ENCODE results near the gene KIAA1671. TPM values are rescaled to one million over a fixed set of nuclear protein-coding genes. Genes with fewer than 3 reads are reported as not detected.

Gene KIAA1671
- total RNA-seq, 1 donor from 2014 or later = 11.4 TPM

- no peak for DNase-seq
- Mint-ChIP-seq H3K27ac (no peak overlapping the region), H3K9me3 (no peaks in the 10 kb centered on the region), H3K4me3 (no peak overlapping the region), H3K27me3 (no peaks in the 10 kb centered on the region), H3K4me1 (no peaks in the 10 kb centered on the region), H3K36me3 (ENCODE audit: low read depth) (peaks cover 2% of the 10 kb centered on the region)
- intact Hi-C loops (cut with micrococcal nuclease) = no loop called here
Measured at GRCh38 chr22:25160120-25160996, 207.8 kb downstream of the KIAA1671 start.

- no peak for DNase-seq
- Mint-ChIP-seq H3K27me3 (no peaks in the 10 kb centered on the region), H3K36me3 (ENCODE audit: low read depth) (peaks cover 2% of the 10 kb centered on the region), H3K4me3 (no peak overlapping the region), H3K9me3 (no peaks in the 10 kb centered on the region), H3K4me1 (no peaks in the 10 kb centered on the region), H3K27ac (peak overlapping the region; percentile 7)
- intact Hi-C loops (cut with micrococcal nuclease) = no loop called here
Measured at GRCh38 chr22:25161017-25161915, 208.8 kb downstream of the KIAA1671 start.

GRCh38 chr22:25161916-25162530 is 209.5 kb downstream of the KIAA1671 start:
- Mint-ChIP-seq H3K27ac (no peak overlapping the region), H3K27me3 (no peaks in the 10 kb centered on the region), H3K4me3 (no peak overlapping the region), H3K9me3 (no peaks in the 10 kb centered on the region), H3K36me3 (ENCODE audit: low read depth) (peaks cover 2% of the 10 kb centered on the region), H3K4me1 (no peaks in the 10 kb centered on the region)
- intact Hi-C loops (cut with micrococcal nuclease) = no loop called here
- no peak for DNase-seq

DNA sequence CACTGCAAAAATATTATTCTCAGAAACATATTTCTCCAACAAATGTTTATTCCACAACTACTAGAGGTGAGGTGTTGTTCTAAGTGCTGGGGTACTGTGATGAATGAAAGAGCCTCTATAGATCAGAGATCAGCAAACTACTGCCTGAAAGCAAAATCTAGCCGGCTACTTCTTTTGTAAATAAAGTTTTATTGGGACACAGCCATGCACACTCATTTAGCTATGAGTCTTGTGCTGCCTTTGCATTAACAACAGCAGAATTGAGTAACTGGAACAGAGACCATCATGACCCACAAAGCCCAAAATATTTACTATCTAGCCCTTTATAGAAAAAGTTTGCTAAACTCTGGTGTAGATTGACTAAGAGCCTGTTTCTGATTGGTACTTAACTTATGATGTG is 210.0 kb downstream of the KIAA1671 start:
- no peak overlapping the region for H3K27ac Mint-ChIP-seq

GRCh38 chr22:25165785-25166184 is 213.3 kb downstream of the KIAA1671 start:
- H3K4me1 Mint-ChIP-seq = no peaks in the 10 kb centered on the region

More for the DNA sequence above, 210.0 kb downstream of the KIAA1671 start:
- no peak overlapping the region for H3K4me3 Mint-ChIP-seq
- no peaks in the 10 kb centered on the region for H3K4me1 Mint-ChIP-seq
- no peak for DNase-seq
- H3K36me3 Mint-ChIP-seq (ENCODE audit: low read depth) = peaks cover under 1% of the 10 kb centered on the region
- intact Hi-C loops (cut with micrococcal nuclease) = no loop called here
- H3K27me3 Mint-ChIP-seq = no peaks in the 10 kb centered on the region
- H3K9me3 Mint-ChIP-seq = no peaks in the 10 kb centered on the region

GRCh38 chr22:25166266-25167040 is 213.9 kb downstream of the KIAA1671 start:
- Mint-ChIP-seq H3K4me1 (no peaks in the 10 kb centered on the region), H3K4me3 (no peak overlapping the region), H3K9me3 (no peaks in the 10 kb centered on the region), H3K36me3 (ENCODE audit: low read depth) (no peaks in the 10 kb centered on the region), H3K27ac (no peak overlapping the region), H3K27me3 (no peaks in the 10 kb centered on the region)
- no peak for DNase-seq
- intact Hi-C loops (cut with micrococcal nuclease) = no loop called here

More at GRCh38 chr22:25165785-25166184, 213.3 kb downstream of the KIAA1671 start:
- Mint-ChIP-seq H3K27ac (no peak overlapping the region), H3K27me3 (no peaks in the 10 kb centered on the region), H3K9me3 (no peaks in the 10 kb centered on the region), H3K36me3 (ENCODE audit: low read depth) (no peaks in the 10 kb centered on the region), H3K4me3 (no peak overlapping the region)
- intact Hi-C loops (cut with micrococcal nuclease) = no loop called here
- no peak for DNase-seq

DNA sequence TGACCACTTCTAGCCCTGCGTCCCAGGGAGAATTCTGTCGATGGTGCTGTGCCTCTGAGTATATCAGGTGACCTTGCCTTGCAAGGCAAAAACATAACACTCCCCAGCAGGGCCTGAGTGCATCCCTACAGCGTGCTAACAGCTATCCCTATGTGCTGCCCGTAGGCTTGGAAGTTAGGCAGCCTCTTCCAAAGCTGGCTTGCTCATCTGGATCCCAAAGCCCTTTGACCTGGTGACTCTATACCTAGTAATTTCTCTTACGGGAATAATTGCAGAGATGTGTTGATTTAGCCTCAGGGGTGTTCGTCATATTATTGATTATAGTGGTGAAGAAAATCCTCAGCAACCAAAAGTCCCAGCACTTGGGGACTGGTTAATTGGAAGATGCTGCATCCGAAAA is 214.6 kb downstream of the KIAA1671 start:
- Mint-ChIP-seq H3K4me3 (no peak overlapping the region), H3K4me1 (no peaks in the 10 kb centered on the region), H3K36me3 (ENCODE audit: low read depth) (peaks cover 2% of the 10 kb centered on the region), H3K9me3 (no peaks in the 10 kb centered on the region), H3K27ac (no peak overlapping the region), H3K27me3 (no peaks in the 10 kb centered on the region)
- intact Hi-C loops (cut with micrococcal nuclease) = no loop called here
- DNase-seq = no peak

DNA sequence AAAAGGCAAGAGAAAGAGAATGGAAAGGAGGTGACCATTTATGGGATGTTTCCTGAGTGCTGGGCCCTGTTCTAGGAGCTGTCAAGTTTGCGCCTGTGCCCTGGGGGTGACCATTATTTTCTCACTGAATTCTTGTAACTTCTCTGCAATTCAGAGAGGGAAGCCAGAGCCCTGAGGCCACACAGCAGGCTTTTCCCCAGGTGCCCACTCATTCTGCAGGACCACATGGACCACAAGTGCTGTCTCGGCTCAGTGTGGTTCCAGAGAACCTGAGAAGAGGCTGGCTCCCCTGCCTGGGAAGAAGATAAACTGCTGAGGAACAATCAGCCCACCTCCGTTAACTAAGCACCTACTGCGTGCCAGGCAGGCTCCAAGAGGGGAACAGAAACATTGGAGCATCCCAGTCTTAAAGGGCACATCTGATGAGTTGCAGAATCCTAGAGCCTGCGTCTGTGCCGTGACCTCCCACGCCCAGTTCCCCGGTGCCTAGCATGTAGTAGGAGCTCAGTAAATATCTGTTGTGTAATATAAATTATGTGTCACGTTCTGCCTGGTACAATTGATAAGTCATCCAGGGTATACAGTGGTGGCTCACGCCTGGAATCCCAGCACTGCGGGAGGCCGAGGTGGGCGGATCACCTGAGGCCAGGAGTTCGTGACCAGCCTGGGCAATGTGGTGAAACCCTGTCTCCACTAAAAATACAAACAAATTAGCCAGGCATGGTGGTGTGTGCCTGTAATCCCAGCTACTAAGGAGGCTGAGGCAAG is 215.5 kb downstream of the KIAA1671 start:
- Mint-ChIP-seq H3K27me3 (no peaks in the 10 kb centered on the region), H3K27ac (no peak overlapping the region), H3K9me3 (no peaks in the 10 kb centered on the region), H3K36me3 (ENCODE audit: low read depth) (peaks cover 2% of the 10 kb centered on the region), H3K4me1 (no peaks in the 10 kb centered on the region), H3K4me3 (no peak overlapping the region)
- DNase-seq = no peak
- intact Hi-C loops (cut with micrococcal nuclease) = no loop called here

DNA sequence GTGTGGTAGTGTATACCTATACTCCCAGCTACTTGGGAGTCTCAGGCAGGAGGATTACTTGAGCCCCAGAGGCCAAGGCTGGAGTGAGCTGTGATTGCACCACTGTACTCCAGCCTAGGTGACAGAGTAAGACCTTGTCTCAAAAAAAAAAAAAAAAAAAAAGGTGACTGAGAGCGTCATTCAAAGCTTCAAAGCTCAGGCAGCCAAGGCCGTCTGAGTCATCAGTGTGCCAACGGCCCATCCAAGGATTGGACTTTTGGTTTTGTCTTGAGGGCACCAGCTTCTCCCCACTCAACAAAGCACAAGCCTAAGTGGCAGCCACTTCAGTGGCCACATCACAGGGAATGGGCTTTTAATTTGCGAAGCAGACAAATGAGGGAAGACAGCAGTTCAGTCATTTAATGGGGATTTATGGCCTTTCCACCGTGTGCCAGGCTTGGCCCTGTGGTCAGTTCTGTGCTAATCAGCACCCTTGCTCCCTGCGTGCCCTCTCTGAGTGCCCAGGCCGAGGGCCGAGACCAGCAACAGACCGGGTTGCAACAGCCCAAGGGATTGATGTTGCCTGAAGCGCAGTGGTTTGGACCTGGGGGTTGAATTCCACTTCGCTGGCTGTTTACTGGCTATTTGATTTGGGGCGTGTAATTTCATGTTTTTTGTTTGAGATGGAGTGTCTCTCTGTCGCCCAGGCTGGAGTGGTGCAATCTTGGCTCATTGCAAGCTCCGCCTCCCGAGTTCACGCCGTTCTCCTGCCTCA is 216.9 kb downstream of the KIAA1671 start:
- DNase-seq = no peak
- Mint-ChIP-seq H3K27me3 (no peaks in the 10 kb centered on the region), H3K9me3 (no peaks in the 10 kb centered on the region)

DNA sequence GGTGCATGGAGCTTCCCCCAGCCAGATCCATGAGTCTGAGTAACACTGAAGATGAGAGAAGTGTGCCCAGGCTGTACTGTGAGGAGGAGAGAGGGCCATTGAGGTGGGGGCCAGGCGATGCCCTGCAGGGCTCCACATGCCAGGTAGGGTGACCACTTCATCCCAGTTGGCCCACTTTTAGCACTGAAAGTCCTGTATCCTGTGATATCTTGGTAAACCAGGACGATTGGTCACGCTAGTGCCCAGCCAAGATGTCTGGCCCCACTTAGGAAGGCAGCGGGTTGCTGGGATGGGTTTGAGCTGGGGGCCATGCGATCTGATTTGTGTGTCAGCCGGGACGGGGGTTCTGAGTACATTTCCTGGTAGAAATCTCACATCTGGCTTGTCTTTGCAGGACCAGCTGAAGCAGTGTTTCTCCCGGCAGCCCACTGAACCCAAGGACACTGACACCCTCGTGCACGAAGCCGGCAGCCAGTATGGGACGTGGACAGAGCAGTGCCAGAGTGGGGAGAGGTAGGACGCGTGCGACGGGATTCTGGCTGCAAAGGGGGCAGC is 218.0 kb downstream of the KIAA1671 start:
- H3K27ac Mint-ChIP-seq = no peak overlapping the region
- no peak for DNase-seq
- intact Hi-C loops (cut with micrococcal nuclease) = loop anchor here (5.0 kb wide), 1 partner anchor 108 kb away; no protein-coding TSS in a partner anchor
- peaks cover 10% of the 10 kb centered on the region for H3K36me3 Mint-ChIP-seq (ENCODE audit: low read depth)
- H3K27me3 Mint-ChIP-seq = no peaks in the 10 kb centered on the region
- H3K9me3 Mint-ChIP-seq = no peaks in the 10 kb centered on the region
- H3K4me3 Mint-ChIP-seq = no peak overlapping the region
- H3K4me1 Mint-ChIP-seq = no peaks in the 10 kb centered on the region

More for the DNA sequence above, 216.9 kb downstream of the KIAA1671 start:
- peaks cover 3% of the 10 kb centered on the region for H3K36me3 Mint-ChIP-seq (ENCODE audit: low read depth)
- H3K4me3 Mint-ChIP-seq = no peak overlapping the region
- H3K4me1 Mint-ChIP-seq = no peaks in the 10 kb centered on the region
- H3K27ac Mint-ChIP-seq = no peak overlapping the region
- intact Hi-C loops (cut with micrococcal nuclease) = loop anchor here (5.0 kb wide), 1 partner anchor 107 kb away; no protein-coding TSS in a partner anchor

DNA sequence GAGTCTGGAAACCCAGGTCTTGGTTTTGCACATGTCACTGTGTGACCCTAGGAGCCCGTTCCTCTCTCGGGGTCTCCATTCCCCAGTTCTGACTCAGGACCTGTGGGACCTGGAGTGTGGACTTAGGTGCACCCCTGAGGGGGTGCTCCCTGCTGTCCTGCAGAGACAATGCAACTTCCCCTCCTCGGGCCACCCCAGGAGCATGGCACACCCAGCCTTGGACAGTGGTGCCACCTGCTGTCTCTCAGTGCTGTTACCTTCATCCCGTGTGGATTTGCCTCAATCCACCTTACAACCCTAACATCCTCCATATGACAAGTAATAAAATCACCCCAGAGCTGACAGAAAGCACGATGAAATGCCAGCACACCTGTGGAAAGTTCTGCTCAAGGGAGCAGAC is 219.6 kb downstream of the KIAA1671 start:
- DNase-seq = peak; percentile 63
- no peaks in the 10 kb centered on the region for H3K9me3 Mint-ChIP-seq
- intact Hi-C loops (cut with micrococcal nuclease) = loop anchor here (1.0 to 5.0 kb wide), 2 partner anchors 91 to 110 kb away; no protein-coding TSS in a partner anchor
- no peak overlapping the region for H3K27ac Mint-ChIP-seq
- no peaks in the 10 kb centered on the region for H3K4me1 Mint-ChIP-seq
- H3K36me3 Mint-ChIP-seq (ENCODE audit: low read depth) = peaks cover 15% of the 10 kb centered on the region
- no peaks in the 10 kb centered on the region for H3K27me3 Mint-ChIP-seq
- H3K4me3 Mint-ChIP-seq = no peak overlapping the region

Data from activated CD4-positive, alpha-beta T cell treated with anti-CD3 and anti-CD28 coated beads, Interleukin-2, amount 10 ng/mL, durations not matched to agents 24 days and 14 days (primary cell).